BE2C (cell line): ENCODE results near the gene TEC.

Experiments used
- DNase-seq: peaks from one replicate; pipeline ENCODE4 v3.0.0-alpha.2; 2020
- H3K27me3 ChIP-seq: fragments of 250-450 bp; sonication (Bioruptor Pico); 2 replicates; pipeline ENCODE4 v1.5.1; 2020; ENCODE audit warnings: mild to moderate bottlenecking
- H3K36me3 ChIP-seq: fragments of 250-450 bp; sonication (Bioruptor Pico); 2 replicates; pipeline ENCODE4 v1.5.1; 2020; ENCODE audit warnings: mild to moderate bottlenecking
- H3K4me1 ChIP-seq: fragments of 250-450 bp; sonication (Bioruptor Pico); 2 replicates; pipeline ENCODE4 v1.5.1; 2020
- H3K4me3 ChIP-seq: 2 replicates; pipeline ENCODE4 v1.5.1; 2011; ENCODE audit warnings: low read depth, low read length
- H3K9me3 ChIP-seq: fragments of 250-450 bp; sonication (Bioruptor Pico); 2 replicates; pipeline ENCODE4 v1.5.1; 2020
- TF ChIP-seq, protein P1 (sequence below): IDR thresholded peaks from 2 replicates; pipeline ENCODE4 v1.5.1; 2012; ENCODE audit warnings: mild to moderate bottlenecking, low read depth, low read length

TEC gene

DNA sequence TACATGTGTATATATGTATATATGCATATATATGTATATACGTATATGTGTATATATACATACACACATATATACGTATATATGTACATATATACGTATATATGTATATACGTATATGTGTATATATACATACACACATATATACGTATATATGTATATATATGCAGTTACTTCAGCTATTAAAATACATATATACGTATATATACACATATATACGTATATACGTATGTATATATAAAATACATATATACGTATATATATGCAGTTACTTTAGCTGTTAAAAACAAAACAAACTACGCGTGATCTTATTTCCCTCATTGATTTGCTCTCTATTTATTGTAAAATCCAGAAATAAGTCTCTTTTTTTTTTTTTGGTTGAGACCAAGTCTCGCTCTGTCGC lies 149.5 kb downstream of the TEC start:
- H3K4me3 ChIP-seq: no peak overlapping the region
- no peaks in the 10 kb centered on the region for H3K36me3 ChIP-seq
- DNase-seq: no peak
- no peaks in the 10 kb centered on the region for H3K4me1 ChIP-seq
- H3K27me3 ChIP-seq: peaks cover 15% of the 10 kb centered on the region
- no peaks in the 10 kb centered on the region for H3K9me3 ChIP-seq
- TF ChIP-seq, protein P1, sequence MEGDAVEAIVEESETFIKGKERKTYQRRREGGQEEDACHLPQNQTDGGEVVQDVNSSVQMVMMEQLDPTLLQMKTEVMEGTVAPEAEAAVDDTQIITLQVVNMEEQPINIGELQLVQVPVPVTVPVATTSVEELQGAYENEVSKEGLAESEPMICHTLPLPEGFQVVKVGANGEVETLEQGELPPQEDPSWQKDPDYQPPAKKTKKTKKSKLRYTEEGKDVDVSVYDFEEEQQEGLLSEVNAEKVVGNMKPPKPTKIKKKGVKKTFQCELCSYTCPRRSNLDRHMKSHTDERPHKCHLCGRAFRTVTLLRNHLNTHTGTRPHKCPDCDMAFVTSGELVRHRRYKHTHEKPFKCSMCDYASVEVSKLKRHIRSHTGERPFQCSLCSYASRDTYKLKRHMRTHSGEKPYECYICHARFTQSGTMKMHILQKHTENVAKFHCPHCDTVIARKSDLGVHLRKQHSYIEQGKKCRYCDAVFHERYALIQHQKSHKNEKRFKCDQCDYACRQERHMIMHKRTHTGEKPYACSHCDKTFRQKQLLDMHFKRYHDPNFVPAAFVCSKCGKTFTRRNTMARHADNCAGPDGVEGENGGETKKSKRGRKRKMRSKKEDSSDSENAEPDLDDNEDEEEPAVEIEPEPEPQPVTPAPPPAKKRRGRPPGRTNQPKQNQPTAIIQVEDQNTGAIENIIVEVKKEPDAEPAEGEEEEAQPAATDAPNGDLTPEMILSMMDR: no peak

DNA sequence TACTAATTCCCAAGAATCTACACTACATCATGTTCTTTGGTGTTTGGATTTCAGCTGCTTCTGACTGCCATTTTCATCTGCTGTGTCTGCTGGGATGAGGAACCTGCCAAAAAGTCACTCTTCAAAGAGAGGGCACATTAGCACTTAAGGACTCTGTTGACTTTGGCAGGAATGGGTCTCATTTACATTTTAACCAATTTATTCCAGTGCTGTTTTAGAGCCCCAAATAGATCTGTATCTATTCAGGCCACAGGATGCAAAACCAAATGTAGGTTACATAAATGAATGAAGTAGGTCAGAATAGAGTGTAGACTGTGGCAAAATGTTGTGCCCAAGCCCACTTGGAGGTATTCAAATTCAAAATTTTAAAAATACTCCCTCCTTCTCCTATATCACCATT lies 150.0 kb downstream of the TEC start:
- no peaks in the 10 kb centered on the region for H3K36me3 ChIP-seq
- TF ChIP-seq, protein P1: no peak
- no peaks in the 10 kb centered on the region for H3K9me3 ChIP-seq
- peaks cover 15% of the 10 kb centered on the region for H3K27me3 ChIP-seq
- H3K4me3 ChIP-seq: no peak overlapping the region
- DNase-seq: no peak
- no peaks in the 10 kb centered on the region for H3K4me1 ChIP-seq

- TF ChIP-seq, protein P1: no peak
- Histone ChIP-seq H3K9me3 (no peaks in the 10 kb centered on the region), H3K4me1 (no peaks in the 10 kb centered on the region), H3K27me3 (peaks cover 7% of the 10 kb centered on the region; the same call in 1 of the 2 replicates), H3K36me3 (no peaks in the 10 kb centered on the region), H3K4me3 (no peak overlapping the region)
- no peak for DNase-seq
Measured at GRCh38 chr4:48118081-48118480, 151.6 kb downstream of the TEC start.

GRCh38 chr4:48116582-48116981 lies 153.1 kb downstream of the TEC start:
- Histone ChIP-seq H3K36me3 (no peaks in the 10 kb centered on the region), H3K4me1 (no peaks in the 10 kb centered on the region), H3K27me3 (peaks cover 5% of the 10 kb centered on the region; the same call in 1 of the 2 replicates), H3K4me3 (no peak overlapping the region), H3K9me3 (no peaks in the 10 kb centered on the region)
- TF ChIP-seq, protein P1: no peak
- no peak for DNase-seq

GRCh38 chr4:48114412-48114811 lies 155.2 kb downstream of the TEC start:
- Histone ChIP-seq H3K27me3 (peaks cover 6% of the 10 kb centered on the region; the same call in 1 of the 2 replicates), H3K4me3 (no peak overlapping the region), H3K36me3 (no peaks in the 10 kb centered on the region), H3K9me3 (no peaks in the 10 kb centered on the region), H3K4me1 (no peaks in the 10 kb centered on the region)
- DNase-seq: no peak
- TF ChIP-seq, protein P1: no peak

DNA sequence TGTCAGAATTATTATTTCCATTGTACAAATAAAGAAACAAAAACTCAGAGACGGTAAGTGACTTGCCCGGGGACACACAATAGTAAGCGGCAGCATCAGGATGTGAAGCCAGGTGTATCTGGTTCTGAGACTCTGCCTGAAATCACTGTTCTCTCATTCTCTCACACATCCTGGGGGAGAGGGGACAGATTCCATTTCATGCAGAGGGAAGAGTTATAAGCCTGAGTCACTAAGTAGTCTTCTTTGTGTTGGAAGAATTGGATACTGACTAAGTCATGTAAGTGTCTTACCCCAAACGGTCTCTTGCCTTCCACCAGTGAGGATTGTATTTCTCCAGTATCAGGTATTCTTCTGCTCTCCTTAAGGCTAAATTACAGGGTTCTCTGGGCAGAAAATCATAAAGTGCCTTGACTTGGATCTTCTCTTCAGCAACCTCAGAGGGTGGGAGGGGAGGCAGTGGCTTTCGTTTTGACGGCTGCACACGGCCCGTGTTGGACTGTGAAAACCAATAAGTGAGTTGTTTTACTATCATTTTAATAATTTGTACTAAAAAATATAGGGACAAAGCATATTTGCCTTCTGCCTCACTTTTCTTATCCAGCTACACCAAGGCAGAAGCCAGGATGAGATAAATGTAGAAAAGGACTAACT lies 157.5 kb downstream of the TEC start:
- TF ChIP-seq, protein P1: no peak
- Histone ChIP-seq H3K9me3 (no peaks in the 10 kb centered on the region), H3K27me3 (peaks cover 6% of the 10 kb centered on the region; the same call in 1 of the 2 replicates), H3K36me3 (no peaks in the 10 kb centered on the region), H3K4me3 (no peak overlapping the region), H3K4me1 (no peaks in the 10 kb centered on the region)
- DNase-seq: no peak
